Mammary epithelial cell (primary cell): Measurements from ENCODE around the gene DSP.

Experiments
- EZH2 ChIP-seq: IDR thresholded peaks from 2 replicates; pipeline ENCODE4 v1.6.1; 2012; ENCODE audit warnings: low read length, inconsistent platforms, borderline replicate concordance
- TF ChIP-seq, protein P1 (sequence below), 2 donors: IDR thresholded peaks in 1 of 2; conservative IDR thresholded peaks in 1 of 2; 2 replicates each; pipeline ENCODE4 v1.5.1; 2011 to 2012; ENCODE audit warnings: inconsistent platforms in 2 of 2, low read length in 2 of 2, mild to moderate bottlenecking in 2 of 2, control low read depth in 1 of 2, low read depth in 1 of 2; ENCODE audit not compliant: insufficient read depth in 1 of 2; ENCODE audit errors: extremely low read depth in 1 of 2

DNA sequence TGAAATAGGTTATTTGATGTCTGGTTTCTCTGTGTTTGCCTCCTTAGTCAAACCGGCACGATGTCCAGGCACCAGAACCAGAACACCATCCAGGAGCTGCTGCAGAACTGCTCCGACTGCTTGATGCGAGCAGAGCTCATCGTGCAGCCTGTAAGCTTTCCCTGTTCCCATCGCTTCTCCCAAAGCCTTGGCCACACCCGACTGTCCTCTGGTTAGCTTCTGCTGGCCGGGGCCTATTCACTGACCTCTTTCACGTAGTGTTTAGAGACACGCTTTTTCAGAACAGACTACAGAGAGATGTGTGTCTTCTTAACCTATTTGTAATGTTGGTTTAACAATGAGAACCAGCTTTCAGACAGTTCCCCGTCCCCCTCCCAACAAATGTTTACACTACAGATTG lies 14.2 kb downstream of the DSP start:
- TF ChIP-seq, protein P1, sequence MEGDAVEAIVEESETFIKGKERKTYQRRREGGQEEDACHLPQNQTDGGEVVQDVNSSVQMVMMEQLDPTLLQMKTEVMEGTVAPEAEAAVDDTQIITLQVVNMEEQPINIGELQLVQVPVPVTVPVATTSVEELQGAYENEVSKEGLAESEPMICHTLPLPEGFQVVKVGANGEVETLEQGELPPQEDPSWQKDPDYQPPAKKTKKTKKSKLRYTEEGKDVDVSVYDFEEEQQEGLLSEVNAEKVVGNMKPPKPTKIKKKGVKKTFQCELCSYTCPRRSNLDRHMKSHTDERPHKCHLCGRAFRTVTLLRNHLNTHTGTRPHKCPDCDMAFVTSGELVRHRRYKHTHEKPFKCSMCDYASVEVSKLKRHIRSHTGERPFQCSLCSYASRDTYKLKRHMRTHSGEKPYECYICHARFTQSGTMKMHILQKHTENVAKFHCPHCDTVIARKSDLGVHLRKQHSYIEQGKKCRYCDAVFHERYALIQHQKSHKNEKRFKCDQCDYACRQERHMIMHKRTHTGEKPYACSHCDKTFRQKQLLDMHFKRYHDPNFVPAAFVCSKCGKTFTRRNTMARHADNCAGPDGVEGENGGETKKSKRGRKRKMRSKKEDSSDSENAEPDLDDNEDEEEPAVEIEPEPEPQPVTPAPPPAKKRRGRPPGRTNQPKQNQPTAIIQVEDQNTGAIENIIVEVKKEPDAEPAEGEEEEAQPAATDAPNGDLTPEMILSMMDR (conservative IDR thresholded peaks at IDR 0.05 in 1 of 2, IDR thresholded peaks at IDR 0.05 in 1 of 2; ENCODE audit: extremely low read depth in 1 of 2, insufficient read depth in 1 of 2, low read depth in 1 of 2, low read length in 2 of 2) = no peak
- no peak for TF ChIP-seq EZH2
